SK-N-SH (cell line): ENCODE results near the gene ADD3. TPM values are rescaled to one million over a fixed set of nuclear protein-coding genes. Genes with fewer than 3 reads are reported as not detected.

Experiments
- CTCF ChIA-PET: fragments of 300-600, 350-600 bp; formaldehyde crosslinking; extraction: SDS; loops from one replicate; lab custom pipeline; 2021; lab: Yijun Ruan, JAX
- POLR2A ChIA-PET: fragments of 350-600 bp; sonication (Branson Sonifier 250); formaldehyde crosslinking; extraction: SDS; loops from one replicate; lab custom pipeline; 2020; ENCODE audit warnings: antibody characterized with exemption, inconsistent platforms; lab: Yijun Ruan, JAX
- DNase-seq: peaks from one replicate; pipeline ENCODE4 v3.0.0; 2012
- H2AFZ ChIP-seq: fragments of 200-600 bp; sonication (generic); 2 replicates; pipeline ENCODE4 v1.8.1; 2016; ENCODE audit warnings: antibody characterized with exemption, mild to moderate bottlenecking, low read depth
- H3F3A ChIP-seq: fragments of 200-600 bp; sonication (generic); replicated peaks from 2 replicates; pipeline ENCODE3; 2016; ENCODE audit warnings: antibody characterized with exemption, mild to moderate bottlenecking; ENCODE audit not compliant: insufficient read depth
- H3K27ac ChIP-seq, 2 experiments: fragments of 200-500 bp in 1 of 2; fragments of 200-600 bp in 1 of 2; sonication (Bioruptor generic) in 1 of 2; sonication (generic), shearing (Covaris generic) in 1 of 2; 2 replicates each; pipeline versions ENCODE4 v1.5.1 to v1.6.1; 2014 to 2016; ENCODE audit warnings: low read depth in 2 of 2, inconsistent platforms in 1 of 2, low read length in 1 of 2, mild to moderate bottlenecking in 1 of 2, mixed read lengths in 1 of 2
- H3K27me3 ChIP-seq: fragments of 200-600 bp; sonication (generic), shearing (Covaris generic); 2 replicates; pipeline ENCODE4 v1.6.1; 2016; ENCODE audit warnings: mixed run types; ENCODE audit not compliant: insufficient read depth
- H3K36me3 ChIP-seq, 2 experiments: fragments of 200-500 bp in 1 of 2; fragments of 200-600 bp in 1 of 2; sonication (Bioruptor generic) in 1 of 2; sonication (generic) in 1 of 2; replicated peaks in 1 of 2; 2 replicates each; pipeline versions ENCODE3 to v1.5.1; 2014 to 2016; ENCODE audit warnings: low read length in 1 of 2, mild to moderate bottlenecking in 1 of 2; ENCODE audit not compliant: insufficient read depth in 2 of 2, control insufficient read depth in 1 of 2
- H3K4me1 ChIP-seq, 2 experiments: fragments of 200-500 bp in 1 of 2; fragments of 200-600 bp in 1 of 2; sonication (Bioruptor generic) in 1 of 2; sonication (generic), shearing (Covaris generic) in 1 of 2; 2 replicates each; pipeline versions ENCODE4 v1.5.1 to v1.6.1; 2014 to 2016; ENCODE audit warnings: low read depth in 1 of 2, low read length in 1 of 2, mixed run types in 1 of 2; ENCODE audit not compliant: insufficient read depth in 2 of 2, control insufficient read depth in 1 of 2
- H3K4me2 ChIP-seq: fragments of 200-600 bp; sonication (generic), shearing (Covaris generic); 2 replicates; pipeline ENCODE4 v1.6.1; 2017; ENCODE audit warnings: mixed run types
- H3K4me3 ChIP-seq, 2 experiments: fragments of 200-500 bp in 1 of 2; fragments of 200-600 bp in 1 of 2; sonication (Bioruptor generic) in 1 of 2; sonication (generic), shearing (Covaris generic) in 1 of 2; 2 replicates each; pipeline versions ENCODE4 v1.5.1 to v1.8.1; 2014 to 2016; ENCODE audit warnings: low read depth in 2 of 2, inconsistent platforms in 1 of 2, low read length in 1 of 2, mild to moderate bottlenecking in 1 of 2, mixed read lengths in 1 of 2, moderate library complexity in 1 of 2
- H3K79me2 ChIP-seq: fragments of 200-600 bp; sonication (generic); 2 replicates; pipeline ENCODE4 v1.8.1; 2017; ENCODE audit warnings: mild to moderate bottlenecking; ENCODE audit not compliant: insufficient read depth
- H3K9ac ChIP-seq: fragments of 200-600 bp; sonication (generic); 2 replicates; pipeline ENCODE4 v1.6.1; 2017; ENCODE audit warnings: mixed run types
- H3K9me2 ChIP-seq: fragments of 200-600 bp; sonication (generic); 2 replicates; pipeline ENCODE4 v1.6.1; 2017; ENCODE audit warnings: mixed run types
- H3K9me3 ChIP-seq: fragments of 200-600 bp; sonication (generic); 2 replicates; pipeline ENCODE4 v1.6.1; 2017; ENCODE audit warnings: mixed run types, mild to moderate bottlenecking, moderate library complexity
- H4K20me1 ChIP-seq: fragments of 200-600 bp; sonication (generic); 2 replicates; pipeline ENCODE4 v1.6.1; 2017; ENCODE audit warnings: mild to moderate bottlenecking, mixed run types; ENCODE audit not compliant: insufficient read depth
- ELF1 ChIP-seq: IDR thresholded peaks from 2 replicates; pipeline ENCODE4 v1.4.0; 2012
- EP300 ChIP-seq, 2 experiments: IDR thresholded peaks; 2 replicates each; pipeline versions ENCODE4 v1.4.0 to v1.6.1; 2012; ENCODE audit warnings: borderline replicate concordance in 1 of 2, low read depth in 1 of 2, low read length in 1 of 2
- FOSL2 ChIP-seq: IDR thresholded peaks from 2 replicates; pipeline ENCODE4 v1.4.0; 2012; ENCODE audit warnings: low read depth, mild to moderate bottlenecking, moderate library complexity, borderline replicate concordance
- FOXJ3 ChIP-seq: sonication (generic); formaldehyde crosslinking; IDR thresholded peaks from 2 replicates; pipeline ENCODE4 v1.5.1; 2020; ENCODE audit warnings: mild to moderate bottlenecking, missing genetic modification reagents
- GABPA ChIP-seq: IDR thresholded peaks from 2 replicates; pipeline ENCODE4 v1.4.0; 2012; ENCODE audit warnings: low read depth, mild to moderate bottlenecking
- IRF3 ChIP-seq: fragments of 150-350 bp; IDR thresholded peaks from 2 replicates; pipeline ENCODE4 v1.6.1; 2016; ENCODE audit warnings: mild to moderate bottlenecking, low read depth, low read length
- JUND ChIP-seq: IDR thresholded peaks from 2 replicates; pipeline ENCODE4 v1.4.0; 2012
- MEF2A ChIP-seq: IDR thresholded peaks from 2 replicates; pipeline ENCODE4 v1.4.0; 2012; ENCODE audit warnings: low read depth, borderline replicate concordance
- MXI1 ChIP-seq: IDR thresholded peaks from 2 replicates; pipeline ENCODE4 v1.6.1; 2012; ENCODE audit warnings: mild to moderate bottlenecking, low read depth, low read length, improper control_type of control experiment
- NRF1 ChIP-seq: IDR thresholded peaks from 2 replicates; pipeline ENCODE4 v1.6.1; 2012; ENCODE audit warnings: low read depth, mild to moderate bottlenecking, low read length
- PBX3 ChIP-seq: IDR thresholded peaks from 2 replicates; pipeline ENCODE4; 2012
- RAD21 ChIP-seq: IDR thresholded peaks from 2 replicates; pipeline ENCODE4 v1.6.1; 2012; ENCODE audit warnings: mild to moderate bottlenecking, low read length
- RFX5 ChIP-seq: IDR thresholded peaks from 2 replicates; pipeline ENCODE4 v1.6.1; 2012; ENCODE audit warnings: mild to moderate bottlenecking, improper control_type of control experiment, low read length
- RXRA ChIP-seq: IDR thresholded peaks from 2 replicates; pipeline ENCODE4 v1.4.0; 2012; ENCODE audit warnings: low read depth, mild to moderate bottlenecking, borderline replicate concordance
- TCF12 ChIP-seq: IDR thresholded peaks from 2 replicates; pipeline ENCODE4 v1.4.0; 2012
- USF2 ChIP-seq: fragments of 150-350 bp; IDR thresholded peaks from 2 replicates; pipeline ENCODE4 v1.6.1; 2017; ENCODE audit warnings: antibody characterized with exemption, low read length, low read depth, borderline replicate concordance
- YY1 ChIP-seq: IDR thresholded peaks from 2 replicates; pipeline ENCODE4 v1.4.0; 2012; ENCODE audit warnings: low read depth, mild to moderate bottlenecking
- ZBTB33 ChIP-seq: IDR thresholded peaks from 2 replicates; pipeline ENCODE4 v1.4.0; 2012; ENCODE audit warnings: low read depth, borderline replicate concordance
- WGBS: methylation state at CpG from one replicate; pipeline ENCODE4 v1.1.6; 2017; ENCODE audit warnings: low lambda C conversion rate; 5-methylcytosine and 5-hydroxymethylcytosine counted together
- polyA plus RNA-seq, 3 experiments: library from polyadenylated mRNA; depleted of rRNA; stranded (reverse); fragments of >200 nt; gene quantifications; 2 replicates each; pipeline ENCODE4 v1.2.3, GENCODE V29; 2012

The ADD3 gene
- polyA plus RNA-seq, 1 of the 3 experiments (the other 2 are of a cell fraction): 27.6 TPM

- ChIA-PET POLR2A (no interaction called here), CTCF (interaction anchor here (0.7 to 2.2 kb wide), 7 partner anchors 9 to 95 kb away, joined by 3 to 6 read pairs (median 4); no protein-coding TSS in a partner anchor)
- Histone ChIP-seq H3K9me3 (no peaks in the 10 kb centered on the region), H3K27me3 (no peaks in the 10 kb centered on the region), H3K9me2 (no peaks in the 10 kb centered on the region), H3F3A (peaks cover 17% of the 10 kb centered on the region), H4K20me1 (no peaks in the 10 kb centered on the region), H3K4me1 (peaks cover 11 to 32% of the 10 kb centered on the region in 2 experiments)
- WGBS: 98% methylated on average over 2 of the region's 2 CpGs
- TF ChIP-seq RAD21 (no peak), NRF1 (no peak), MEF2A (no peak), EP300 (IDR thresholded peaks at IDR 0.05; ENCODE audit: borderline replicate concordance in 1 of 2, low read depth in 1 of 2, low read length in 1 of 2) (no peak), FOSL2 (no peak), FOXJ3 (CRISPR knock-in tag) (no peak), RFX5 (no peak), IRF3 (no peak), USF2 (no peak), ELF1 (no peak), YY1 (no peak), RXRA (no peak), GABPA (no peak), JUND (no peak), ZBTB33 (no peak), PBX3 (no peak), TCF12 (no peak), MXI1 (no peak)
- TF ChIP-seq, all 33 proteins: peak for 0
- Histone ChIP-seq H3K36me3 (no peaks in the 10 kb centered on the region), H3K4me2 (no peak overlapping the region), H3K27ac (no peak overlapping the region), H3K9ac (no peak overlapping the region), H3K79me2 (no peaks in the 10 kb centered on the region), H2AFZ (no peak overlapping the region), H3K4me3 (no peak overlapping the region)
- DNase-seq: no peak
These were observed 28.6 kb upstream of the ADD3 start for GRCh38 chr10:109979215-109979614.
